ENCODE measurements around the gene PSD2.

Gene PSD2

GRCh38 chr5:139807647-139808030 lies 12.0 kb downstream of the PSD2 start:
- Histone ChIP-seq H4K20me1 (ENCODE audit: low read depth, low read length) (no peaks in the 10 kb centered on the region), H3K27me3 (ENCODE audit: low read length) (no peaks in the 10 kb centered on the region), H3K9me2 (replicated peaks; ENCODE audit: insufficient read depth, low read length) (no peaks in the 10 kb centered on the region), H2AFZ (ENCODE audit: low read depth, low read length, severe bottlenecking) (no peak overlapping the region), H3K79me2 (ENCODE audit: insufficient read depth, low read length) (no peaks in the 10 kb centered on the region), H3K4me3 (ENCODE audit: insufficient read depth, low read length, poor library complexity, severe bottlenecking) (no peak overlapping the region), H3K27ac (ENCODE audit: low read depth, low read length) (no peak overlapping the region), H3K4me2 (ENCODE audit: low read depth, low read length, poor library complexity, severe bottlenecking) (no peak overlapping the region), H3K9ac (ENCODE audit: low read length) (no peak overlapping the region), H3K36me3 (ENCODE audit: low read length) (no peaks in the 10 kb centered on the region), H3K9me3 (ENCODE audit: insufficient read depth, low read length) (no peaks in the 10 kb centered on the region), H3F3A (ENCODE audit: insufficient read depth) (no peaks in the 10 kb centered on the region)
- TF ChIP-seq EZH2phosphoT487 (conservative IDR thresholded peaks at IDR 0.05; ENCODE audit: low read length) (no peak), CTCF (IDR thresholded peaks at IDR 0.05; ENCODE audit: insufficient read depth, low read length, poor library complexity, severe bottlenecking) (no peak)

GRCh38 chr5:139808481-139809330 lies 13.1 kb downstream of the PSD2 start:
- H3K9me3 ChIP-seq (ENCODE audit: insufficient read depth, low read length): no peaks in the 10 kb centered on the region
- H3K4me3 ChIP-seq (ENCODE audit: insufficient read depth, low read length, poor library complexity, severe bottlenecking): no peak overlapping the region
- no peak overlapping the region for H3K9ac ChIP-seq (ENCODE audit: low read length)
- no peaks in the 10 kb centered on the region for H3K36me3 ChIP-seq (ENCODE audit: low read length)
- TF ChIP-seq EZH2phosphoT487 (conservative IDR thresholded peaks at IDR 0.05; ENCODE audit: low read length) (no peak), CTCF (IDR thresholded peaks at IDR 0.05; ENCODE audit: insufficient read depth, low read length, poor library complexity, severe bottlenecking) (no peak)
- H3K27me3 ChIP-seq (ENCODE audit: low read length): no peaks in the 10 kb centered on the region
- no peak overlapping the region for H3K27ac ChIP-seq (ENCODE audit: low read depth, low read length)
- H3K79me2 ChIP-seq (ENCODE audit: insufficient read depth, low read length): no peaks in the 10 kb centered on the region
- no peaks in the 10 kb centered on the region for H3K9me2 ChIP-seq (replicated peaks; ENCODE audit: insufficient read depth, low read length)
- no peak overlapping the region for H2AFZ ChIP-seq (ENCODE audit: low read depth, low read length, severe bottlenecking)
- H4K20me1 ChIP-seq (ENCODE audit: low read depth, low read length): no peaks in the 10 kb centered on the region
- H3F3A ChIP-seq (ENCODE audit: insufficient read depth): no peaks in the 10 kb centered on the region
- no peak overlapping the region for H3K4me2 ChIP-seq (ENCODE audit: low read depth, low read length, poor library complexity, severe bottlenecking)

- H3K27me3 ChIP-seq (ENCODE audit: low read length): no peaks in the 10 kb centered on the region
- no peaks in the 10 kb centered on the region for H4K20me1 ChIP-seq (ENCODE audit: low read depth, low read length)
- H3K4me3 ChIP-seq (ENCODE audit: insufficient read depth, low read length, poor library complexity, severe bottlenecking): no peak overlapping the region
- H3K9me3 ChIP-seq (ENCODE audit: insufficient read depth, low read length): no peaks in the 10 kb centered on the region
- no peak overlapping the region for H3K27ac ChIP-seq (ENCODE audit: low read depth, low read length)
- H3F3A ChIP-seq (ENCODE audit: insufficient read depth): no peaks in the 10 kb centered on the region
- no peak for TF ChIP-seq CTCF (IDR thresholded peaks at IDR 0.05; ENCODE audit: insufficient read depth, low read length, poor library complexity, severe bottlenecking)
- no peak for TF ChIP-seq EZH2phosphoT487 (conservative IDR thresholded peaks at IDR 0.05; ENCODE audit: low read length)
- no peak overlapping the region for H2AFZ ChIP-seq (ENCODE audit: low read depth, low read length, severe bottlenecking)
- no peaks in the 10 kb centered on the region for H3K79me2 ChIP-seq (ENCODE audit: insufficient read depth, low read length)
- H3K4me2 ChIP-seq (ENCODE audit: low read depth, low read length, poor library complexity, severe bottlenecking): no peak overlapping the region
- H3K9ac ChIP-seq (ENCODE audit: low read length): no peak overlapping the region
- H3K9me2 ChIP-seq (replicated peaks; ENCODE audit: insufficient read depth, low read length): no peaks in the 10 kb centered on the region
- H3K36me3 ChIP-seq (ENCODE audit: low read length): no peaks in the 10 kb centered on the region
These were observed 13.8 kb downstream of the PSD2 start for GRCh38 chr5:139809331-139809810.
